ENCODE data around the gene RREB1.

RREB1 gene

DNA sequence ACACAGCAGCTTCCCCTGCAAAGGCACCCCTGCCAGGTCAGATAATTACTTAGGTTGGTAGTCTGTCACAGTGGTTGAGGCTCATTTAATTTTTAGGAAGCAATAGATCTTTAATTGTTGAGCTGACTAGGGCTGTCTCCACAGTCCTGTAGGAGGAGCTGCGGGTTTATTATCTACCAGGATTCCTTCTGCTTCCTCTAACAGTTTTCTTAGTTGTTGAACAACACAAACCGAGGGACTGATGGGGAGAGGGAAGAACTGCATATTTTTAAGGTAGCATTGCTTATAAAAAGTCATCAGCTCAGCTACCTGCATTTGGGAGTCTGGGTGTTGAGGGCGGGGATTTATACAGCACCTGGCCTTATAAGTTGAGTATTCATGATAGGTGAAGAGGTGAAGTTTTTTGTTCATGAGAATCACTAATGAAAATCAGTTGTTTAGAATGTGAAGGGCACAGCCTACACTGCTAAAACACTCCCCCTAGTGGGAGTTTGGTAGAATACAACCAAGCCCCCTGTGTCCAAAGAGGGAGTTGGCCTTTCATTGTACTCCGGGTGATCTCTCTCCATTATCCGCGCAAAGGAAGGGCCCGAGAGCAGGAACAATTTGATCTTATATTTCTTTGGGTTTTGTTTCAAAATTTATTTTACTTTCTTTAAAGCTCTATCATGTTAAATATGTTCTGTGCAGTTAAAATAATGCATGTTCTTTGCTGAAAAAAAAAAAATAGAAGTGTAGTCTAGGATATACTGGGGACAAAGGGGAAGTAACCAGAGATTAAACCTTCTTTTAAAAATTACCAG is 135.6 kb downstream of the RREB1 start:
- no peak for DNase-seq (ENCODE audit: low read depth)

DNA sequence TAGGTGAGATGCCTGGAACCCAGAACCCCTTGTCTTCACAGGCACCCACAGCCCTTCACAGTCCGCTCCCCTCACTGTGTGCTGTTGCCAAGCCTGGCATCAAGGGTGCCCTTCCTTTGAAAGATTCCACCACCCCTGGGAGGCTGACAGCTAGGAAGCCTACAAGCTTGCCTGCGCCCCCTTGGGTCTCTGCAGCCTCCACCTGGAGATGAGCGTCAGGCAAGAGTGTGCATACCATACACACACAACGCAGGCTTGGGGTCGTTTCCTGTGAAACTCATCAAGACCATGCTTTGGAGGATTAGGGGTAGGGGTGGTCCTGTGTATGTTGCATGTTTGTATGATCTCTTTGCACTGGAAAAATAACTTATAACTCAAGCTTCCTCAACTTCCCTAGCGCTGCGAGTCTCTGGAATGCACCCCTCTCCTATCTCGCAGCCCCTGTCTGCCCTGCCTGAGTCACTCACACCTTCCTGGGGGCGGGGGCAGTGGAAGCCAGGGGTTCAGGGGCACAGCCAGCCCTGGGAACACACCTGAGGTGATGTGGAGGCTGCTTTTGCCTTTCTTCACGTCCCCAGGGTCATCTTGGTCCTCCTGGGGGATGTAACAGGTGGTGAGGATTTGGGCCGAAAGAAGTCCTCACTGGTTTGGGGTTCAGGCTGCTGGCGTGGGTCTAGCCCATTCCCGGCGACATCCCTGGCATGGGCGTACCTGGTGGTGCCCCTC is 138.1 kb downstream of the RREB1 start:
- no peak for DNase-seq (ENCODE audit: low read depth)

DNA sequence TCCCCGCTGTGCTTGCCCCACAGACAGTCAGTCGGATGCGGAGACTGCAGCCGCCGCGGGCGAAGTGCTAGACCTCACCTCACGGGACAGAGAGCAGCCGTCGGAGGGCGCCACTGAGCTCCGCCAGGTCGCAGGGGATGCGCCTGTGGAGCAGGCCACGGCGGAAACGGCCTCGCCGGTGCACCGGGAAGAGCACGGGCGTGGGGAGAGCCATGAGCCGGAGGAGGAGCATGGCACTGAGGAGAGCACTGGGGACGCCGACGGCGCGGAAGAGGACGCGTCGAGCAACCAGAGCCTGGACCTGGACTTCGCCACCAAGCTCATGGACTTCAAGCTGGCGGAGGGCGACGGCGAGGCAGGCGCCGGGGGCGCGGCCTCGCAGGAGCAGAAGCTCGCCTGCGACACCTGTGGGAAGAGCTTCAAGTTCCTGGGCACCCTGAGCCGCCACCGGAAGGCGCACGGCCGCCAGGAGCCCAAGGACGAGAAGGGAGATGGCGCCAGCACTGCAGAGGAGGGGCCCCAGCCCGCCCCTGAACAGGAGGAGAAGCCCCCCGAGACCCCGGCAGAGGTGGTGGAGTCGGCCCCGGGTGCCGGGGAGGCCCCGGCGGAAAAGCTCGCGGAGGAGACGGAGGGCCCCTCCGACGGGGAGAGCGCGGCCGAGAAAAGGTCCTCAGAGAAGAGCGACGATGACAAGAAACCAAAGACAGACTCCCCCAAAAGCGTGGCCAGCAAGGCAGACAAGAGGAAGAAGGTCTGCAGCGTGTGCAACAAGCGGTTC is 138.8 kb downstream of the RREB1 start:
- no peak for DNase-seq (ENCODE audit: low read depth)

GRCh38 chr6:7247179-7247456 is 139.4 kb downstream of the RREB1 start:
- DNase-seq (ENCODE audit: low read depth) = no peak

GRCh38 chr6:7247828-7248227 is 140.1 kb downstream of the RREB1 start:
- no peak for DNase-seq (ENCODE audit: low read depth)

DNA sequence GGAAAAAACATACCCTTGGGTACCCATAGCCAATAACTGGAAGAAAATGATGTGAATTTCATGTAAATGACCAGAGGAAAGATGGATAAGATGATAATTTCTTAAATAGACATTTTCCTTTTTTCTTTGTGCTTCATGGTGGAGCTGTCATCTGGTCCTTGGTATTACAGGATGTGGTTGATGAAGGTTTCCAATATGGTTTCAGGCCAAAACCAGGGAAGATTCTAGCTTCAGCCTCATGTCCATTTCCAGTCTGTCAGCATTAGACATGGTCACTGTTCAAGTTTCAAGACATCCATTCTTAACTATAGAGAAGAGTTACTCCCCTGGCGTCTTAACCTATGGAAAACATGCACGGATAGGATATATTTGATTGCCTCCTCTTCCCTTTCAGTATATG is 141.6 kb downstream of the RREB1 start:
- DNase-seq (ENCODE audit: low read depth) = no peak

GRCh38 chr6:7249946-7250643 is 142.3 kb downstream of the RREB1 start:
- DNase-seq (ENCODE audit: low read depth) = no peak

DNA sequence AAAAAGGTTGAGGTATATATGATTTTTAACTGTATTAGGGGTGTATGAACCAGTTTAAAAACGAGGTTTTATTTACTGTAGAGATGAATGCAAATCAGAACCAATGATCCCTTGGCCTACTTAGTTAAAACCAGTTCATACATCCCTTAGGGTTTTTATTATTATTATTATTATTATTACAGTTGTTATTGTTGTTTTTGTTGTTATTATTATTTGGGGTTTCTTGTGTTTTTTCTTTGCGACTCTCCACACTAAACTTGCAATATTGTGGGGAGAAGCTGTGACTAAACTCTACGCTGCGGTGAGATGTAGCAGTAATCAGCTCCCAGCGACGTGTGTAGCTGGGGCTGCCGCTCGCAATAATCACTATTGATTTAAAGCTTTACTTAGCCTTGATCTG is 143.1 kb downstream of the RREB1 start:
- DNase-seq (ENCODE audit: low read depth) = no peak

DNA sequence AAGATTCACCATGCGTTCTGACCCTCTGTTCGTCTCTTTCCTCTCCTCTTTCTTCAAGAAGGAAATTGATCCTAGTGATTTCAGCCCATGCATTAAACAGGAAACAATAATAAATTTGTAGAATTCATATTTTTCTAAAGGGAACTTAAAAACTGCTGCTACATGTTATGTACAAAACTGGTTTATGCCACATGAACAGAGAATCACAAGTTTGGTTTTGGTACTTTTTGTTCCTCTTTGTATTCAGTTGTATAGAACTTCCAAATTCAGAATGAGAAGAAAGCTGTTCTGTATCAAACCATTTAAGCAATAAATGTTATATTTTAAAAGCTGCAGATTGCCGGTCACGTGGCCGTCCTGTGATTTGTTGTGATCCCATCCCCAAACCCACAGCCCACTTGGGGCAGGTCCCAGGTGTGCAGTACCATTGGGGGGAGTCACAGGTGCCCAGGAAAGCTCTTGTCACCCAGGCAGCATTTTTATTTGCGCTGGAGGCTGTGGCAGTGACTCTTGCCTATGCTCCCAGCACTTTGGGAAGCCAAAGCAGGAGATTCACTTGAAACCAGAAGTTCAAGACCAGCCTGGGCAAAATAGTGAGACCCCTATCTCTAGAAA is 144.0 kb downstream of the RREB1 start:
- no peak for DNase-seq (ENCODE audit: low read depth)

- no peak for DNase-seq (ENCODE audit: low read depth)
Observed at GRCh38 chr6:7252390-7252789, 144.6 kb downstream of the RREB1 start.

DNA sequence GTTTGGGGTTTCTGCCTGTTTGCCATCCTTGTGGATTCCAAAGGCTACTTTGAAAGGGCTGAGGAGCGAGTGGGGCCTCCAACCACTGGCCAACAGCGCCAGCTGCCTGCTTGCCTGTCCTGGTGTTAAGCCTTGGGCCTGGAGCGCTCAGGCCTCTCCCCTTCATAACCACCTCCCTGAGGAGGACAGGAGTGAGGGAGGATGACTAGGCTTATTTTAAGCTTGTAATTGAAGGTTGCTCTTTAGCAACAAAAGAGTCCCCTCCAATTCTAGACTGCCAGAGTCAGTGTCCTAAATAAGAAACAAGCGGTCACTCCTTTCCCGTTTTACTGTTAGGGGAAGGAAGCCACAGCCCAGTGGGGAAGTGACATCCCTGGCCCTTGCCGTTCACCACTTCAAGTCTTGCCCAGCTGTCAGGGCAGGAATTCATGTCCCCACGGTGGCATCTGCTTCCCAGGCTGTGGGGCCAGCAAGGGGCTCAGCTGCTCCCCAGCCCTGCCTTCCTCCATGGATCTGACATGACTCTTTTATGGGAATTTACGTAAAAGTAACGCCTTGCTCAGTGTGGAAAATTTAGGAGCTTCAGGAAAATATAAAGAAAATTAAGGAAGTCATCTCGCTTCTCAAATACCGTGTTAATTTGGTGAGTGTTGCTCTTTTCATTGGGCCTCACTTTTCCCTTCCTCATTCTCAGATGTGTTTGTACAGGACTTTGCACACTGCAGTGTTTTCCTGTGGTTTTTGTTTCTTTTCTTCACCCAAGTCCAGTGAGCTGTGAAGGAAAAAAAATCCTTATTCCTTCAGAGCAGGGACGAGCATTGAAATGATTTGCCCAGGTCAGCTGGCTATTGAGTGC is 147.4 kb downstream of the RREB1 start:
- DNase-seq (ENCODE audit: low read depth) = no peak

- DNase-seq (ENCODE audit: low read depth) = no peak
Observed at GRCh38 chr6:7255918-7256317, 148.2 kb downstream of the RREB1 start.

DNA sequence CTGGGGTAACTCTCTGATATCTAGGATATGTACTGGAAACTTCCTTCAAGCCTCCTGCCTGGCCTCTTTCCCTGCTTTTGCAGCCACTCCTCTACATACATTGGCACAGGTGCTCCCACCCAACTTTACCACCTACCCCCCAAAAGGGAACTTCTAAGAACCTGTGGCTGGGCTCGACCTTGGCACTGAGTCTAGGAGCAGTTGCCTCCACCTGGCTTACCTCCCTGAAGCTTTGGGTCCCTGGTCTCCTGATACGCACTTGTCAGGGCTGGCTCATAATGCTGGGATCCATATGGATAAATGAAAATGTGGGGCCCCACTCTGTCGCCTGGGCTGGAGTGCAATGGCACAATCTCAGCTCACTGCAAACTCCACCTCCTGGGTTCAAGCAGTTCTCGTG is 149.0 kb downstream of the RREB1 start:
- DNase-seq (ENCODE audit: low read depth) = no peak

DNA sequence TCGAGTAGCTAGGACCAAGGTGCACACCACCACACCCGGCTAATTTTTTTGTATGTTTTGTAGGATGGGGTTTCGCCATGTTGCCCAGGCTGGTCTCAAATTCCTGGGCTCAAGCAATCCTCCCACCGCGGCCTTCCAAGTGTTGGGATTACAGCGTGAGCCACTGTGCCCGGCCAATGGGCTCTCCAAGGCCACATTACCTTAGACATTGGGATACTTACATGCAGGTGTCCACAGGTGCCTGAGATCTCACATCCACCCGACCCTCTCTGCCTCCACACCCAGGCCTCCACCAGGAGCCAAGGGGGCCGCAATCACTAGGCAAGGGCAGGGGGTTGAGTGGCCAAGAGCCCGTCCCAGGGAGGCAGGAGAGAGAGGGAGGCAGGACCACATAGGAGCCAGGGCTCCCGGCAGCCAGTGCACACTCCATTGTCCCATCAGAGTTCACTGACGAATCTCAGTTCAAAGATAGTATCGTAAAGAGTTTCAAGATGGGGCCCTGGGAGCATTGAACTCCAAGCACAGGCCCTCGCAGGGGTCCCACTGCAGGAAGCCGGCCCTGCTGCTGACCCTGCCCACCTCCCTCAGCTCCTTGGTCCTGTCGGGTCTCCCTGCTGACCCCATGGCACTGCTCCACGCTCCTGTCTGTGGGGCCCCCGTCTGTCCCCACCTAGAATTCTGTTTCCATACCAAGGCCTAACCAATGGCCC is 149.9 kb downstream of the RREB1 start:
- DNase-seq (ENCODE audit: low read depth) = no peak

DNA sequence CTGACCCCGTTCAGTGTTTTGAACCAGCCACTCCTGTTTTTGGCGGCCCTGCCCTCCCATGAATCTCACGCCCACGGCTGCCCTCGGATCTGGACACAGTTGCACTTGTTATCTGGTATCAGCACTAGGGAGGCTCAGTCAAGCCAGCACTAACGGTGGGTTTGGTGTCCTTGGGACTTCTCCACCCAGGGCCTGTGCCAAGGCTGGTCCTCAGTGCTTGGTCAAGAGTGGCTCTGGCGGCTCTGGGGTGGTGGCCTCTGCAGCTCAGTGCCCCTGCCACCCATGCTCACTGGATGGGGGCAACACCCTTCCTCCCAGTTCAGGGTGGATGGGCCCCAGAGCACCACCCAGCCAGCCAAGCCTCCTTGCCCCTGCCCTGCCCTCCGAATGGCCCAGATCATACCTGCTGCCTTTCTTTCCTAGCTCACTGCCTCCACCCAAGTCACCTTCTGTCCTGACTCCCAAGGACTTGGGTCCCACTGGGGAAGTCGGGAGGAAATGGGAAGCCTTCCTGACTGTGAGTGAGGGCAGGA is 150.5 kb downstream of the RREB1 start:
- no peak for DNase-seq (ENCODE audit: low read depth)

DNA sequence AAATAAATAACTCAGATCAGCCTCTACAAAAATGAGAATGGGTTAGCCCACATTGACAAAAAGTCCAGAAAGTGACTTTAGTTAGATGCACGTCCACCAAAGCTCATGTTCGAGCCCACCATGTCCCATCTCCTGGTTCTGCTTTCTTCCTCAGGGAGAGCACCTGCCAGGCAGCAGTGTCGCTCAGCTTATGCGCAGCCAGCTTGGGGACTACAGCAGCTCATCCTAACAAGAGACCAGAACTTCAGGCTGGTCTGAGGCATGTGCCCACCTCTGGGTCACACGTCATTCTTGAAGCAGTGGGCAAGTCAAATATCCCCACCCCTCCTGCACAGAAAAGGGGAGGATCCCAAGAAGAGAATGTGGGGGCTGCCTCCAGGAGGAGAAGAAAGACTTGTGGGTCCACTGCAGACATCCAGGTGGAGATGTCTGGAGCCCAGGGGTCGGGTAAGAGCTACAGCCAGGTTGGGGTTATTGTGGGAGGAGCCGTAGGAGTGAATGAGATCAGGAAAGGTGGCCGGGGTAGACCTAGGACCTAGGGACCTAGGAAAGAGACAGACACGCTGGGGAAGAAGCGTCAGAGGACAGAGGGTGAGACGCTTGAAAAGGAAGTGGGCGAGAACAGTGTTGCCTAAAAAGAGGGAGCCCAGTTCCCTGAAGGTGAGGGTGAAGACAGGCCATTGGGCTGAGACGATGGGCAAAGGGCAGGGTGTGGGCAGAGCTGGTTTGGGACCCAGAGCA is 152.7 kb downstream of the RREB1 start:
- DNase-seq (ENCODE audit: low read depth) = no peak

DNA sequence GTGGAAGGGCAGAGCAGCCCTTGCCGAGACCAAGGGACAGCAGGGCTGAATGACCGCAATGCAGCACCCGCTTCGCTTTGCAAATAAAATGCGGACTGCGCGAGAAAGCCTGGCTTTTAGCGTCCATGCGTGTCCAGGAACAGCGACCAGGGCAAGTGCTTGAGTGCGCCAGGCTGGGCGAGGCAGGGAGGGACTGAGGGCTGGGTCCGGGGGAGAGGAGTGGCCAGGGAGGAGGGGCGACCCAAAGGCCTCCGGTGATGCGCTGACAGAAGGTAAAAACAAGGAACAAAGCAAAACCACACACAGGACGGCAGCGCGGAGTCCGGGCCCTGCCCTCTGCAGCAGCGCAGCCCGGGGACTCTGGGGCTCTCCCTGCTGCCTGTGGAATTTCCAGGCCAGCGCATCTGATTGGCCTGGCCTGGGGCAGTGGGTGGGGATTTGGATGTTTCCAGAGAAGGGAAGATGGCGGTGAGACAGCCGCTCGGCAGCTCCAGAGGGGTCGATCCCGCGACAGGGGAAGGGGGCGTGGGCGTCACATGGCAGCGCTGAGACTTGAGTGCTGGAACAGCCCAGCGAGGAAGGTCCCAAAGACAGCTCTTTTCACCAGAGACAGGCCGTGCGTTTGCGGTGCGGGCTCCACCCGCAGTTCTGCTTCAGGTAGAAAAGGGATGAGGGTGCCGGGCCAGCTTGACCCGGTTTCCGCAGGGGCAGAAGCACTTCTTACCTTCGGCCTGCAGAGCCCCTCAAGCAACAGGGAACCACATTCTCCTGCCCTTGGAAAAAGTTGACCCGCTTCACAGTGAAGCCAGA is 153.5 kb downstream of the RREB1 start:
- DNase-seq (ENCODE audit: low read depth) = no peak

GRCh38 chr6:7261852-7262461 is 154.2 kb downstream of the RREB1 start:
- DNase-seq (ENCODE audit: low read depth) = no peak
